AG10803 (cell line): Measurements from ENCODE around the gene TOMM34.
A peak's percentile ranks its signal among the peaks of the same experiment; 100 is the strongest.

Experiments
- DNase-seq: peaks from one replicate; pipeline ENCODE4 v3.0.0; 2010; ENCODE audit warnings: low read depth
- H3K4me3 ChIP-seq: 2 replicates; pipeline ENCODE4 v1.5.1; 2011; ENCODE audit warnings: mild to moderate bottlenecking, low read length, control low read depth
- TF ChIP-seq, protein P1 (sequence below): conservative IDR thresholded peaks from 2 replicates; pipeline ENCODE4 v1.5.1; 2011; ENCODE audit warnings: mild to moderate bottlenecking, low read length, control low read depth, inconsistent platforms

The TOMM34 gene

DNA sequence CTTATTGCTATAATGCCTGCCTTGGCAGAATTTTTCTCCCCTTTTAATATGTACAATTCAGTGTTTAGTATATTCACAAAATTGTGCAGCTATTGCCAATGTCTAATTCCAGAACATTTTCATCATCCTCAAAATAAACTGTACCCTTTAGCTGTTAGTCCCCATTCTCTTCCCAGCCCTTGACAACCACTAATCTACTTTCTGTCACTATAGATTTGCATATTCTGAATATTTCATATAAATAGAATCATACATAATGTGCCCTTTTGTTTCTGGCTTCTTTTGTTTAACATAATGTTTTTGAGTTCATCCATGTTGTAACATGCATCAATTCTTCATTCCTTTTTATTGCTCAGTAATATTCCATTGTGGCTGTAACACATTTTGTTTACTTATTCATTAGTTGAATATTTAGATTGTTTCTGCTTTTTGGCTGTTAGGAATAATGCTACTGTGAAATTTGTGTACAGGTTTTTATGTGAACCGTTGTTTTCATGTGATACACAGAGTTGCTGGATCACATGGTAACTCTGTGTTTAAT lies 28.5 kb upstream of the TOMM34 start:
- TF ChIP-seq, protein P1, sequence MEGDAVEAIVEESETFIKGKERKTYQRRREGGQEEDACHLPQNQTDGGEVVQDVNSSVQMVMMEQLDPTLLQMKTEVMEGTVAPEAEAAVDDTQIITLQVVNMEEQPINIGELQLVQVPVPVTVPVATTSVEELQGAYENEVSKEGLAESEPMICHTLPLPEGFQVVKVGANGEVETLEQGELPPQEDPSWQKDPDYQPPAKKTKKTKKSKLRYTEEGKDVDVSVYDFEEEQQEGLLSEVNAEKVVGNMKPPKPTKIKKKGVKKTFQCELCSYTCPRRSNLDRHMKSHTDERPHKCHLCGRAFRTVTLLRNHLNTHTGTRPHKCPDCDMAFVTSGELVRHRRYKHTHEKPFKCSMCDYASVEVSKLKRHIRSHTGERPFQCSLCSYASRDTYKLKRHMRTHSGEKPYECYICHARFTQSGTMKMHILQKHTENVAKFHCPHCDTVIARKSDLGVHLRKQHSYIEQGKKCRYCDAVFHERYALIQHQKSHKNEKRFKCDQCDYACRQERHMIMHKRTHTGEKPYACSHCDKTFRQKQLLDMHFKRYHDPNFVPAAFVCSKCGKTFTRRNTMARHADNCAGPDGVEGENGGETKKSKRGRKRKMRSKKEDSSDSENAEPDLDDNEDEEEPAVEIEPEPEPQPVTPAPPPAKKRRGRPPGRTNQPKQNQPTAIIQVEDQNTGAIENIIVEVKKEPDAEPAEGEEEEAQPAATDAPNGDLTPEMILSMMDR = no peak
- DNase-seq = no peak

DNA sequence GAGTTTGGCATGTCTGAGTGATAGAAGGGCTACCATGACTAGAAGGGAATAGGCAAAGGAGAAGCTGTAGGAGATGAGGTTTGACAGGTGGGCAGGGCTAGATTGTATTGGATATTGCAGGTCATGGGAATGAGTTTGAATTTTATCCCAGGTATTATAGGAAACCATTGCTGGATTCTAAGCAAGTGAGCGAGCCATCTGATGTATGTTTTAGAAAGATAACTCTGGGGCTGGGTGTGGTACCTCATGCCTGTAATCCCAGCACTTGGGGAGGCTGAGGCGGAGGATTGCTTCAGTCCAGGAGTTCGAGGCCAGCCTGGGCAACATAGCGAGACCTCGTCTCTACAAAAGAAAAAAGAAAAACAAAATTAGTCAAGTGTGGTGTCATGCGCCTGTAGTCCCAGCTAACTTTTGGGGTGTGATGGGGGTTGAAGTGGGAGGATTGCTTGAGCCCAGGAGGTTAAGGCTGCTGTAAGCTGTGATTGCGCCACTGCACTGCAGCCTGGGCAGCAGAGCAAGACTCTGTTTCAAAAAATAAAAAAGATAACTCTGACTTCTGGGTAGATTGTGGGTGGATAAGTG lies 23.0 kb upstream of the TOMM34 start:
- DNase-seq = no peak
- no peak overlapping the region for H3K4me3 ChIP-seq
- TF ChIP-seq, protein P1 = no peak

More for the DNA sequence above, 28.5 kb upstream of the TOMM34 start:
- H3K4me3 ChIP-seq = no peak overlapping the region

DNA sequence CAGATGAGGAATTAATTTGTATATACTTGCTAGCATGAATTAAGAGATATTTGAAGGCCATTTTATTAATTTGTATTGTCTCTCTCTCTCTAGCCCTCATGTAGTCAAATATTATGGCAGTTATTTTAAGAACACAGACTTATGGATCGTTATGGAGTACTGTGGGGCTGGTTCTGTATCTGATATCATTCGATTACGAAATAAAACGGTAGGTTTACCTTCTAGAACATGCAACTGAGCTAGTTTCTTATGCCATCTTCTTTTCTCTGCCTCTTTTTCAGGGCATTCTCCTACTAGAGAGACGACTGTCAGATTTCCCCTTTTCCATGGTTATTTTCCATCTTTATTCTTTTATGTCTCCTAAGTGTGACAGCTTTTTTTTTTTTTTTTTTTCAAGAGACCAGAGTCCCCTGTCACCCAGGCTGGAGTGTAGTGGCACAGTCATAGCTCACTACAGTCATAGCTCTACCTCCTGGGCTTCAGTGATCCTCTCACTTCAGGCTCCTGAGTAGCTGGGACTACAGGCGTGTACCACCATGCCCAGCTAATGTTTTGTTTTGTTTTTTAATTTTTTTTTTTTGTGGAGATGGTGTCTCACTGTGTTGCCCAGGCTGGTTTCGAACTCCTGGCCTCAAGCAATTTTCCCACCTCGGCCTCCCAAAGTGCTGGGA lies 21.7 kb upstream of the TOMM34 start:
- DNase-seq = no peak
- H3K4me3 ChIP-seq = no peak overlapping the region
- TF ChIP-seq, protein P1 = no peak

DNA sequence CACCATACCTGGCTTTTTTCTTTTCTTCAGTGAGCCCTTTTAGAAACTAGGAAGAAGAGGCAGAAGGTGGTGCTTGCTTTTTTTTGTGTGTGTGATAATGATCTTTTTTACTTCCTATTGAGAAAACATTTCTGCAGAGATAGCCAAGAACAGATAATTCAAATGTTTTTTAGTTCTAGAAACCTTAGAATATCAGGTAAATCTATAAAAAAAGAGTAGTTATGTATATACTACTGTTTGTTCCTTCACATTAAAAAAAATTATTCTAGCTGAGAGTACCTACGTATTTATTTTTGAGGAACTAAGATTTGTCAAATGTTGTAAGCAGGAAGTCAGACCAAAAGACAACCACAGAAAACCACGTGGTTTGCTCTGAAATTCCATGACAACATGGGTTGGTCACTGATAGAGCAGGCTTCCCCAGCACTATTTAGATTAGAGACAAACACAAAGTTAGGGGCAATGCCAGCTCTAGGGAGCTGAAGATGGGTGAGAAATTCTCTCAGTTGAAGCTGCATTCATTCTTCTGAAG lies 19.0 kb upstream of the TOMM34 start:
- TF ChIP-seq, protein P1 = no peak
- H3K4me3 ChIP-seq = no peak overlapping the region
- peak; percentile 23 for DNase-seq

DNA sequence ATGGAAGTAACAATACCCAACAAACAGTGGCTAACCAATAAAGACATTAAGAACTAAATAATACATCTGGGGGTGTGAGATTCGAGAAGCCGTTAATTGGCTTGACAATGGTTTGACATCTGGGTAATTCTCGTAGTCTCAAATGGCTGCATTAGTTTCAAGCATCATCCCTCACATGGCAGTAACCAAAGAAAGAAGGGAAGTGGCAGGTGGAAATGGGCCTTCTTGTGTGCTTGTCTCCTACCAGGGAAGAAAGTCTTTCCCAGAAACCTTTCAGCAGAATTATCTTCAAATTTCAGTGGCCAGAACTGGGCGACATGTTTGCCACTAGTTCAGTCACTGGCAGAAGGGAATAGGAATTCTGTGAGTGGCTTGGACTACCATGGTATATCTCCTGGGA lies 16.5 kb upstream of the TOMM34 start:
- TF ChIP-seq, protein P1 = no peak
- H3K4me3 ChIP-seq = no peak overlapping the region

DNA sequence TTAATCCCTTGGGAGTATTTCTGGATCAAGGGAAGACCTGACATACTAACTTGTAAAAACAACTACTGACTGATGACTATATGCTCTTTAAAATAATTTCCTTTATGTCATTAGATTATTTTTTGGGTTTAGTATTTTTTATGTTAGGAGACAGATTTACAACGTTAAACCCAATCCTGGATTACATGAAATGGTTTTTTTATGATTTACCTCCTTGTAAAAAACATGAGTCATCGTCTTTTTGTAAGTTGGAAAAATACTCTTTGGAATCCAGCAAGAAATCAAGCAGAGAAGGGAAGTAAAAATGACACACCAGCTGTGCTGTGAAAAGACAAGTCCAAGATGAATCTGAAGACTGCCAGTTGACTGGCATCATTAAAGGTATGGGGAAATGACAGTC lies 12.9 kb upstream of the TOMM34 start:
- DNase-seq = peak; percentile 12
- TF ChIP-seq, protein P1 = no peak
- H3K4me3 ChIP-seq = no peak overlapping the region

More for the DNA sequence above, 16.5 kb upstream of the TOMM34 start:
- no peak for DNase-seq
